Measurements from ENCODE around the gene MTCL1. TPM values are rescaled to one million over a fixed set of nuclear protein-coding genes. Genes with fewer than 3 reads are reported as not detected.

The MTCL1 gene
- total and polyA plus RNA-seq, 9 of the 15 experiments (the other 6 are each of a cell fraction or from before 2014, with no cell fraction given), result 0.21 to 7.4 (median 3.7) TPM

DNA sequence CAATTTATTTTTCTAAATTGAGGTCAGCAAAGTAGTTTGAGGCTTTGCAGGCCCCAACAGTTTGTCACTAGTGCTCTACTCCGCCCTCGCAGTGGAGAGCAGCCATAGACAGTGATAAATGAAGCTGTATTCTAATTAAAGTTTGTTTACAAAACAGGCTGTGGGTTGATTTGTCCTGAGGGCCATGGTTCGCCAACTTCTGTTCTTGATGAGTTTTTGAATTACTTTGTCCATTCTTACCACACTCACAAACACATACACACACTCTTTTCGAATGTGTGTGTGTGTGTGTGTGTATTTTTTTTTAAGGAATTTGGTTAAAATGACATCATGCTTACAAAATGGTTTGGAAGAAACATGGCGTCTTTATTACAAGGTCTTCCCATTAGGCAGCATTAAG, 68.6 kb downstream of the MTCL1 start (continued):
- TF ChIP-seq, protein P1, sequence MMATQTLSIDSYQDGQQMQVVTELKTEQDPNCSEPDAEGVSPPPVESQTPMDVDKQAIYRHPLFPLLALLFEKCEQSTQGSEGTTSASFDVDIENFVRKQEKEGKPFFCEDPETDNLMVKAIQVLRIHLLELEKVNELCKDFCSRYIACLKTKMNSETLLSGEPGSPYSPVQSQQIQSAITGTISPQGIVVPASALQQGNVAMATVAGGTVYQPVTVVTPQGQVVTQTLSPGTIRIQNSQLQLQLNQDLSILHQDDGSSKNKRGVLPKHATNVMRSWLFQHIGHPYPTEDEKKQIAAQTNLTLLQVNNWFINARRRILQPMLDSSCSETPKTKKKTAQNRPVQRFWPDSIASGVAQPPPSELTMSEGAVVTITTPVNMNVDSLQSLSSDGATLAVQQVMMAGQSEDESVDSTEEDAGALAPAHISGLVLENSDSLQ (IDR thresholded peaks at IDR 0.05), result peak; percentile 83
- TF ChIP-seq BCL6 (CRISPR knock-in tag; IDR thresholded peaks at IDR 0.05) (no peak), PURB (CRISPR knock-in tag; IDR thresholded peaks at IDR 0.05; ENCODE audit: low read depth) (no peak), KDM2B (CRISPR knock-in tag; IDR thresholded peaks at IDR 0.05) (no peak), POLR2AphosphoS2 (IDR thresholded peaks at IDR 0.05; ENCODE audit: low read length) (no peak), TBL1XR1 (IDR thresholded peaks at IDR 0.05; ENCODE audit: low read length in 2 of 2) (no peak), NFIX (CRISPR knock-in tag; IDR thresholded peaks at IDR 0.05; ENCODE audit: low read depth) (no peak), ZNF384 (IDR thresholded peaks at IDR 0.05; ENCODE audit: low read depth, low read length) (peak; percentile 41; the same call in 1 of the 2 replicates), ATF7 (IDR thresholded peaks at IDR 0.05) (peak; percentile 65; the same call in 1 of the 2 replicates), ZBED1 (IDR thresholded peaks at IDR 0.05) (no peak), ETV1 (tag; conservative IDR thresholded peaks at IDR 0.05; ENCODE audit: low read depth) (no peak), ZFPM2 (CRISPR knock-in tag; IDR thresholded peaks at IDR 0.05) (no peak), RBBP5 (IDR thresholded peaks at IDR 0.05; ENCODE audit: borderline replicate concordance, insufficient read depth, low read length, poor library complexity, severe bottlenecking) (no peak), ZNF12 (CRISPR knock-in tag; IDR thresholded peaks at IDR 0.05) (no peak), KAT2B (IDR thresholded peaks at IDR 0.05; ENCODE audit: low read depth, low read length) (no peak), KAT7 (CRISPR knock-in tag; IDR thresholded peaks at IDR 0.05; ENCODE audit: borderline replicate concordance) (no peak), RBFOX2 (IDR thresholded peaks at IDR 0.05; ENCODE audit: low read depth, low read length) (no peak), ZHX1 (conservative IDR thresholded peaks at IDR 0.05; ENCODE audit: low read length) (no peak)
- TF ChIP-seq, protein P2, sequence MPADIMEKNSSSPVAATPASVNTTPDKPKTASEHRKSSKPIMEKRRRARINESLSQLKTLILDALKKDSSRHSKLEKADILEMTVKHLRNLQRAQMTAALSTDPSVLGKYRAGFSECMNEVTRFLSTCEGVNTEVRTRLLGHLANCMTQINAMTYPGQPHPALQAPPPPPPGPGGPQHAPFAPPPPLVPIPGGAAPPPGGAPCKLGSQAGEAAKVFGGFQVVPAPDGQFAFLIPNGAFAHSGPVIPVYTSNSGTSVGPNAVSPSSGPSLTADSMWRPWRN (IDR thresholded peaks at IDR 0.05; ENCODE audit: low read depth), result no peak
- TF ChIP-seq, protein P3, sequence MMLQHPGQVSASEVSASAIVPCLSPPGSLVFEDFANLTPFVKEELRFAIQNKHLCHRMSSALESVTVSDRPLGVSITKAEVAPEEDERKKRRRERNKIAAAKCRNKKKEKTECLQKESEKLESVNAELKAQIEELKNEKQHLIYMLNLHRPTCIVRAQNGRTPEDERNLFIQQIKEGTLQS (IDR thresholded peaks at IDR 0.05), result peak; percentile 53
- TF ChIP-seq, protein P3 (CRISPR knock-in tag; conservative IDR thresholded peaks at IDR 0.05), result no peak
- TF ChIP-seq, protein P4, sequence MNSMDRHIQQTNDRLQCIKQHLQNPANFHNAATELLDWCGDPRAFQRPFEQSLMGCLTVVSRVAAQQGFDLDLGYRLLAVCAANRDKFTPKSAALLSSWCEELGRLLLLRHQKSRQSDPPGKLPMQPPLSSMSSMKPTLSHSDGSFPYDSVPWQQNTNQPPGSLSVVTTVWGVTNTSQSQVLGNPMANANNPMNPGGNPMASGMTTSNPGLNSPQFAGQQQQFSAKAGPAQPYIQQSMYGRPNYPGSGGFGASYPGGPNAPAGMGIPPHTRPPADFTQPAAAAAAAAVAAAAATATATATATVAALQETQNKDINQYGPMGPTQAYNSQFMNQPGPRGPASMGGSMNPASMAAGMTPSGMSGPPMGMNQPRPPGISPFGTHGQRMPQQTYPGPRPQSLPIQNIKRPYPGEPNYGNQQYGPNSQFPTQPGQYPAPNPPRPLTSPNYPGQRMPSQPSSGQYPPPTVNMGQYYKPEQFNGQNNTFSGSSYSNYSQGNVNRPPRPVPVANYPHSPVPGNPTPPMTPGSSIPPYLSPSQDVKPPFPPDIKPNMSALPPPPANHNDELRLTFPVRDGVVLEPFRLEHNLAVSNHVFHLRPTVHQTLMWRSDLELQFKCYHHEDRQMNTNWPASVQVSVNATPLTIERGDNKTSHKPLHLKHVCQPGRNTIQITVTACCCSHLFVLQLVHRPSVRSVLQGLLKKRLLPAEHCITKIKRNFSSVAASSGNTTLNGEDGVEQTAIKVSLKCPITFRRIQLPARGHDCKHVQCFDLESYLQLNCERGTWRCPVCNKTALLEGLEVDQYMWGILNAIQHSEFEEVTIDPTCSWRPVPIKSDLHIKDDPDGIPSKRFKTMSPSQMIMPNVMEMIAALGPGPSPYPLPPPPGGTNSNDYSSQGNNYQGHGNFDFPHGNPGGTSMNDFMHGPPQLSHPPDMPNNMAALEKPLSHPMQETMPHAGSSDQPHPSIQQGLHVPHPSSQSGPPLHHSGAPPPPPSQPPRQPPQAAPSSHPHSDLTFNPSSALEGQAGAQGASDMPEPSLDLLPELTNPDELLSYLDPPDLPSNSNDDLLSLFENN (IDR thresholded peaks at IDR 0.05; ENCODE audit: low read depth in 2 of 2, low read length in 2 of 2), result no peak

Data from K562 (cell line).